Activated CD4-positive, CD25-positive, alpha-beta regulatory T cell treated with anti-CD3 and anti-CD28 coated beads, Interleukin-2, amount 50 U/mL, for 72 hours (primary cell): ENCODE results near the gene TSPAN18.

ENCODE experiments used
- DNase-seq: peaks from one replicate; pipeline ENCODE4 v3.0.0; 2021

Gene TSPAN18

DNA sequence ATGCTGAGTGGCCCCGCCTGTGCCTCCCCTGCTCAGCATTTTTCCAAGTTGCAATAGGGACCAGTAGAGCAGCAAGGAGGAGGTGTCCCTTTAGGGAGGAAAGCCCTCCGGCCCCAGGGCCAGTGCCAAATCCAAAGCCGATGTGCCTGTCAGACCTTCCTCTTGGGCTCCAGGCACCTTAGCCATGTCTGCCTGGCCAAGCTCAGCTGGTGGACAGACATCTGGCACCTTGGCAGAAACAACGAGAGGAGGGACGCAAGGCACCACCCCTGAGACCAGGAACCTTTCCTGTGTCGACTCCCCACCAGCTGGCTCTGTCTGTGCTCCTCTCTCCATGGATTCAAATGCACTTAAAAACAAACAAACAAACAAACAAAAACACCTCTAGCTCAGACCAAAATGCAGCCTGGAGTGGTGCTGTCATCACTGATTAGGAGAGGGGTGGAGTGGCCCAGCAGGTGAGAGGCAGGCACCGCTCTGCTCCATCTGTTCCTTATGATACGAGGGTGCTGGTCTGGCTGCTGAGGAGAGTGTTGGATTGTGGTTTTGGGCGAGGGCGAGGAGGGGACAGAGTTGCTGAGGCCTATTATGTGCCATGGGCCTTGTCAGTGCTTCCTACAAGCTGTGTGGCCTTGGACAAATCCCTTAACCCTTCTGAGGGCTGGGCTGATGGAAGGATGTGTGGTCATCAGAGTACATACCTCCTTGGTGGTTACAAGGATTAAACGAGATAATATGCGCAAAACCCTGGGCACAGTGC, 177.7 kb downstream of the TSPAN18 start:
- no peak for DNase-seq

DNA sequence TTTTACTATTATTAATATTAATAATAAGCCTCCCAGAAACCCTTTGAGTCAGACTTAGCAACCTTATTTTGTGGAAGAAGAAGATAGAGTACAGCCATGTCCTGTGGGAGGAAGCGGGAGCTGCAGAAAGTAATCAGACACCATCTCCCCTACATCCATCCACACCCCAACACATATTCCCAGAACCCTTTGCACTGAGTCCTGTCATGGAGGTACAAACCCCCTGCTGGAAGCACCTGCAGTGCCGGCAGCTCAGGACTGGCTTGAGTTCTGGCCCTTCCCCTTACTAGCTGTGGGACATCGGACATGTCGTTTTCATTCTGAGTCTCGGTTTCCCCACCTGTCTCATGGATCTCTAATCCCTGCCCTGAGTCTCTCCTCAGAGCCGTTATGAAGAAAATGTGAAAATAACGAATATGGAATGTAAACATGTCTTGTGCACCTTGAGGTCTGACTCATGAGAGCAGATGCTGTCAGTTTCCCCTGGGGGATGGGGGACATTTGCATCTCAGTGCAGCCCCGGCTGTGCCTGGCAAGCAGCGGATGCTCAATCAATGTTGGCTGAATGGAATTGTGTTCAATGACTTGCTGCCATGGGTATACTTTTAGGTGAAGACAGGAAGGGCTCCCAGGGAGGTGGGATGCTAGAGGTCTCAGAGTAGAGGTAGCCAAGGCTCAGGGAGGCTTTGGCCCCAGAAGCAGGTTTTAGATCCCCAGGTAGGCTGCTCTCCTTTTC, 178.5 kb downstream of the TSPAN18 start:
- DNase-seq = no peak

DNA sequence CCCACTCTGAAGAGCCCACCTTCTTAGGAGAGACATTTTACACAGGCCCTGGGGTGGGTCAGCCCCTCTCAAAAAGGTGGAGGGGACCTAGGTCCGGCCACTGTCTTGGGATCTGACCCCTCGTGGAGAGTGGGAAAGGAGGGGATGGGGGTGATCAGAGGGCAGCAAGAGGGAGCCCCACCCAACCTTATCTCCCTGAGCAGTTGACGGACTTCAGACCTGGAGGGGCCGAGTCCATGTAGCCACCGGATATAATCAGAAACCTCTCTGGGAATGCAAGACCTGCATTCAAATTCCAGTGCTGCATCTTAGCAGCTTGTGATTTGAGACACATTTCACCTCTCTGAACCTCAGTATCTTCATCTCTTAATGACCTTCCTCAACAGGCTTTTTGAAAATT, 179.9 kb downstream of the TSPAN18 start:
- no peak for DNase-seq

DNA sequence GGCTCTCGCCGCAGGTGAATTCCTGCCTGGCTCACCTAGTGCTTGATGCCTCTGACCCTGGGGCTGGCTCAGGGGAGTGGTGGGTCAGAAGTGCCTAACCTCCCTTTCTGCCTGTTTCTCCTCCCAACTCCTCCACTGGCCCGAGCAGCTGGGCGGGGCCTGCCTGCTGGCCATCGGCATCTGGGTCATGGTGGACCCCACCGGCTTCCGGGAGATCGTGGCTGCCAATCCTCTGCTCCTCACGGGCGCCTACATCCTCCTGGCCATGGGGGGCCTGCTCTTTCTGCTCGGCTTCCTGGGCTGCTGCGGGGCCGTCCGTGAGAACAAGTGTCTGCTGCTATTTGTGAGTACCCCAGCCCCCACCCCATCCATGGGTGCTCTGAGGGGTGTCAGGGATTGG, 182.8 kb downstream of the TSPAN18 start:
- no peak for DNase-seq

DNA sequence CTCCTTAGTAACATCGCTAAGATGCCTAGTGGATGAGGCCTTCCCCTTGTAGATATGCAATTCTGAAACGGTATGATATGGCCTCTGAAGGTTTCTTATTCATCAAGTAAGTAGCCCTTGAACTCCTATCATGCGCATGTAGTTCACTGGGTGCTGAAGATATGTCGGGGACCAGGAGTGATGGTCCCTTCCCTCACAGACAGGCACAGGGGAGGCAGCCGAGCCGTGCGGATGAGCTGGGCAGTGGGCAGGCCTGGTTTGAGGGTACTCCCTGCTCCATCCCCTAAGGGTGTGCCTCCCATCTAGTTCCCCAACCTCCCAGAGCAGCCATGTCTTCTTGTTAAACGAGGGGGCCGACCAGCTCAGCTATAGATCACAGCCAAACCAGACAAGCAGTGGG, 183.8 kb downstream of the TSPAN18 start:
- no peak for DNase-seq

DNA sequence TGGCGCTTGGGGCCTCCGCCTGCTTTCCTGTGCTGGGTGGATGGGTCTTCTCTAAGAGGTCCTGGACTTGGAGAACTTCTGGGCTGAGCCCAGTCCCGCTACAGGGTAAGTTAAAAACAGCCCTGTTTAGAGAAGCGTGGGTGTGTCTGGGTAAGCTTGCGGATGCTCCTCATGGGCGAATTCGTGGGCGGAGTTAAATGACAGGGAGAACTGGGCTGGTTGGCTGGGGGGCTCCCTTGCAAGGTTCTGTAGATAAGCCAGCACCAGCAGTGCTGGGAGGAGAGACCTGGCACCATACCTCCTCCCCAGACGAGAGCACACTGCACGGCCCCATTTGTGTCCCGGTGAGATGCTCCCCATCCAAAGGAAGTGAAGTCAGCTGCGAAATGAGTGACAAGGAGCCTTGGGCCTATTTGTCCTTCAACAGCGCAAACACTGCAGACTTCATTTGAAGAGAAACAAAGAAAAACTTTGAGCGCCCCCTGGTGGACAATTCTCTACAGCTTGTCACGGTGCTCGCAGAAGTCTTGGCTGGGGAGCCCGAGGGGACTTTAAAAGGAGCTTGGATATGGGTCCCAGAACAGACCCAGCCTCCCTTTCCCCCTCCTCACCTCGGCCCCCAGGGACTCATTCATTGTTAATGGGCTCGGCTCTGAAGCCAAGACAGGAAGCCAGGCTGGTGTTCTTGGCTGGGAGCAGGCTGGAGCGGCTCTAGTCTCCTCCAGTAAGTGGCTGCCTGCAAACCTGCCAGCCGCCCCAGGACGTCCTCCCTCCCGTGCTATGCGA, 184.5 kb downstream of the TSPAN18 start:
- peak; percentile 85 for DNase-seq

DNA sequence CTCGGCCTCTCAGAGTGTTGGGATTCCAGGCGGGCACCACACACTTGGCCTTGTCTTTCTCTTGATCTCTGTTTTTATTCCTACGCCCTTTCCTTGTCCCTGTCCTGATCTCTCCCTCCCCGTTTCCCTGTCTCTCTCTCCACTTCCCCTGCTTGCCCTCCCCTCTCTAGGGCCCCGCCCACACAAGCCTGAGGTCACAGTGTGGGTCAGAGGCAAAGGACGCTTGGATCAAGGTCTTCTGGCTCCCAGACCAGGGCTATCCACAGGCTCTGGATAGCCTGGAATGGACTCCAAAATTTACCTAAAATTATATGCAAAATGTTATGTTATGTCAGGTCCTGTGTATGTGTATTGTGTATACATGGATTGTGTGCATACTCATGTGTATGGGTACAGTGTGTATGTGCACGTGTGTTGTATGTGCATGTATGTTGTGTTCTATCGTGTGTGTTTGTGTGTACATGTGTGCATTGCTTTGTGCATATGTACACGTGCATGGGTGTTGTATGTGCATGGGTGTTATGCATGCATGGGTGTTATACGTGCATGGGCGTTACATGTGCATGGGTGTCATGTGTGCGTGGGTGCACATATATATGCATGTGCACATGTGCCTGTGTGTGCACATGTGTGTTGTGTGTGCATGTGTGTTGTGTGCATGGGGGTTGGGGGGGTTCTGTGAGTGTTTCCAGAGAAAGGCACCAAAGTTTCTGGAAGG, 185.7 kb downstream of the TSPAN18 start:
- no peak for DNase-seq

DNA sequence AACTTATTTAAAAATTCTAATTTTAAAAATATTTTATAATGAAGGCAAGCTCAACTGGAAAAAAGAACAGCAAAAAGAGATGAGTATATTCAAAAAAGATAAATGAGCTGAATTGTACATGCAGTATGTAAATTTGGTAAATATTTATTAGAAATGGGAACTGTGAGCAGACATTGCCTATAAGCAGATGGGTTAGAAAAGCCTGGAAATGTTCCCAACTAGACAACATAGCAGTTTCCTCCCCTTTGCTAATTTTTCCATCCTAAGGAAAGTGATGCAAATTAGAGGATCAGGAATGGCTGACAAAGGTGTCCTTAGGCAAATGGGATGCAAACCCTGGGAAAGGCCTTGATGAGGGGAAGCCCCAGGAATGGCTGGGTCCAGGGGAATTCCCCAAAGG, 186.7 kb downstream of the TSPAN18 start:
- DNase-seq = no peak

DNA sequence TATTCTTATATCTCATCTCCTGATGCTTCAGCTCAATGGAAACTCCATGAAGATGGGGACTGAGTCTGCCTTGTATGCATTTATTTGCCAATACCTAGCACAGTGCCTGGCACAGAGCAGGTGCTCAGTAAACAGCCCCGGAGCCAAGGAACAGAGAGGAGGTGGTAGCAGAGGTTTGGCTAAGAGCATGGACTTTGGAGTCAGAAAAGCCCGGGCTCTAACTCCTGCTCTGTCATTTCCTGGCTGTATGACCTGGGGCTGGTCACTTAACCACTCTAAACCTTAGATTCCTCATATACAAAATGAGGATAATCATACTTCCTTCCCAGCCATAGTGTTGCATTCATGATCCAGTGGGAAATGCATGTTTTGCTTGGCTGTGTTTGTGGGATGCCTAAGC, 187.3 kb downstream of the TSPAN18 start:
- no peak for DNase-seq

DNA sequence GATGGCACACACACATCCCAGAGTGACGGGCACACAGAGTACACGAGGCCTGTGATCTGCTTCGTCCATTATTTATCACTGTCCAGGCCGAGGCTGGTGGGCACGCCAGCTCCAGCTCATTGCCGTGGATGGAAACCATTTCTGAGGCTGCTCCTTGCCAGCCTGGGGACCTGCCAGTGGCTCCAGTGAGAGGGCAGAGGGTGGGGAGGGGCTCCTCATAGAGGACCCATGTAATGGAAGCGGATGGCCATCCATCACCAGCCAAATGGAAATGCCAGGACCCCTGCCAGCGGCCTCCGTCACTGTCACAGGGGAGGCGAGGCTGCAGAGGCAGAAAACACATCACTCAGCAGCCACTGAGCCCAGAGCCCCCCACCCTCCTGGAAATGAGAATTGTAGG, 188.2 kb downstream of the TSPAN18 start:
- DNase-seq = no peak

DNA sequence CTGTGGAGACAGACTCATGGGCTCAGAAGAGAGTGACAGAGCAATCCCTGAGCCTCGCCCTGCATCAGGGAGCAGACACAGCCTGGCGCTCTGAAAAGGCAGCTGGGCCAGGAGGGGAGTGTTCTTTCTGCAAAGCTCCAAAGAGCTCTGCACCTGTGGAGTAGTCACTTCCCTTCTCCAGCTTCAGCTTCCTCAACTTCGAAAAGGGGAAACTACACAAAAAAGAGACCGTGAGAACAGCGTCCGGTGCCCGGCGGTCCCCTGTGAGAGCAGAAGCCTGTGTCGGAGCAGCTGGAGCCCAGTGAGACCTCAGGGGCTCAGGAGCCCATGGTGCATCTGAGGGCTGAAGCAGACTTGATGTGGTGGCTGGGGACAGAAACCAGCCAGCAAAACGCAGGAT, 188.9 kb downstream of the TSPAN18 start:
- no peak for DNase-seq

DNA sequence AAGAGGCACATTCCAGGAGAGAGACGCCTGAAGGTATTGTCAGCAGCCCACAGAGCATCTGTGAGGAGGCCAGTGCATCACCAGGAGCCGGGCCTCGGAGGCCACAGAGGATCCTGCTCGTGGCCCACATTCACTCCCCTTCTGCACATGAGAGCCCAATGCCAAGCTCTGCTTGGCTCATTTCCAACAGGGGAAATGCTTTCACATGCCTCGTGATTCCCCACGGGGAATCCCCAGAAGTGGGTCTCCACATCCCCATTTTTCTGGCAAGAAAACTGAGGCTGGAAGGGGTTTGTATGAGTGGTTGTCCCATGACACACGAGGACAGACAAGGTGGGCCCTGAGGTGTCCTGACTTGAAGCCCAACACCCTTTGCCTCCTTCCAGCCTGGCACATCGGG, 189.6 kb downstream of the TSPAN18 start:
- DNase-seq = no peak

DNA sequence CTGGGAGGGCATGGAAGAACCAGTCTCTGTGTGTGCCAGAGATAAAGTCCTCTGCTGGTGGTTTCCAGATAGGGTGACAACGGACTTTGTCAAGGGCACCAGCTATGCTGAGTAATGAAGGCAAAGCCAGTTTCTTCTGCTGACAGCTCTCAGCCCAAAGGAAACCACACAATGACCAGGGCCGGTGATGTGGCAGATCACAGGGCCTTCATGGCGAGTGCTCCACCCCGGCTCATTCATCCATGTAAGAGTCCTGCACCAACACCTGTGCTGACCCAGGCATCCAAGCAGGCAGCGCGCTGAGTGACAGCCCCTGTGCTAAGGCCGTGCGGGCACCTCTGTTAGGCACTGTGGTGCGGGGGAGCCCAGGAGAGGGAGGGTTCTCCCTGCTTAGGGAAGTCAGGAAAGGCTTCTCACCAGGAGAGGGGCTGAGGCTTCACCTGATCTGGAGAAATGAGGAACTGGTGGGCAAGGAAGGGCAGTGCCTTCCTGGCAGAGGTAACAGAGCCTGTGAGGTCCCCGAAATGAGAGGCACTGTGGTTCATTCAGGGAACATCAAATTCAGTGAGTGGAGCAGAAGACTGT, 190.1 kb downstream of the TSPAN18 start:
- no peak for DNase-seq

DNA sequence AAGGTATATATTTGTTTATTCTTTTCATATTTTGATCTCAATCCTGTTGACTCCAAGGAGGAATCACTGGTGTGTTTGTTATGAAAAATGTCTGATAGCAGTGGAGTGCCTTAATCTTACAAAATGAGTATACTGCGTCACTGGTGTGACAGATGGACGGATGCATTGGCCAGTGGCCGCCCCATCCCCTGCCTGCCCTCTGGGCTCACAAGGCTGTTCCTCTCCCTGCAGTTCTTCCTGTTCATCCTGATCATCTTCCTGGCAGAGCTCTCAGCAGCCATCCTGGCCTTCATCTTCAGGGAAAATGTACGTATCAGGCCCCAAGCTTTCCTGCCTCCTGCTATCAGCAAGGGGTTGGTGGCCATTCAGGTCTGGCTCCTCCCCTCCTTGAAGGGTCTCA, 191.0 kb downstream of the TSPAN18 start:
- no peak for DNase-seq

DNA sequence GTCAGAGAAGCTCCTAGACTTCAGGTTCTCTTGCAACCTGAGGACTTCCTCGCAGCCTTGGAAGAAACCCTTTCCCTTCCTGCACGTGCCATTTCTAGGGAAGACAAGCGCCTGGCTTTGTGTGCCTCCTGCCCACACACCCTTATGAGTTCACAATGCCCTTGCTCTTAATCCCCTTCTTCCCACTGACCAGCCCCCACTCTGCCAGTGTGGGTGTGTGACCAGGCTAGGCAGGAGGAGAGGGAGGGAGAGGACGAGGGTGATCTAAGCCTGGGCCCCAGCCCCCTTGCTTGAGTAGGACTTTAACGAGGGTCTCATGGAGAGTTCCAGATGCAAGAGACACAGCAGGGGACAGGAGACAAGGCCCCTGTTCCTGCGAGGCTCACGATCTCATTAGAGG, 193.7 kb downstream of the TSPAN18 start:
- no peak for DNase-seq

DNA sequence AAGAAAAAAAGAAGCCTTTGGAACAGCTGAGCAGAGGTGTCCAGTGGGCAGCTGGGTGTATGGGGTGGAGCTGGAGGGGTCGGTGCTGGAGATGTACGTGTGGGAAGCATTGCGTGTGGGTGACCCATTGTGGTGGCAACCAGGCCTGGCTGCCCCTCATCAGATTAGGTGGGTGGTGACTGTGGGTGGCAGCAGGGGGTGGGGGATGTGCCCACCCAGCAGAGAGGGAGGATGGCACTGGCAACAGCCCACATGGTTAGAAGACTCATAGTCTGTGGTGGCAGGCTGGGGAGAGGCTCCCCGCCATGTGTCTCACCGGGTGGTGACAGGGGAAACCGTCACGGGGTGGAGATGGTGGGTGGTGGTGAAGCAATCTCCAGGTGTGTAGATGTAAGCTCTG, 196.4 kb downstream of the TSPAN18 start:
- DNase-seq = no peak

DNA sequence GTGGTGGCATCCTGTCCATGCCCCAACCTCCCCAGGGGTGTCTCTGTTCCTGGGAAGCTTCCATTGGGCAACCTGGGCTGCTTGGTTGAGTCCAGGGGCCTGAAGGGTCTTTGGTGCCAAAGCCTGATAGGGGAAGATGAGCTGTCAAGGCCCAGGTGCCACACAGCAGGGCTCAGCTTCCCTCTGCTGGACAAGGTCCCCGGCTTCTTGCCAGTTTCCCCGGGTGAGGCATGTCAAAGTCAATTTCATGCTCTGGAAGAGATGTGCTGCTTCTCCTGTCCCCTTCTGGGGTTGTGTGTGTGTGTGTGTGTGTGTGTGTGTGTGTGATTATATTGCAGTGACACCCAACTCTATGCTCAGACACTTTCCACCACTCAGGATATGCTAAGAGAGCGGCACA, 197.0 kb downstream of the TSPAN18 start:
- DNase-seq = no peak

DNA sequence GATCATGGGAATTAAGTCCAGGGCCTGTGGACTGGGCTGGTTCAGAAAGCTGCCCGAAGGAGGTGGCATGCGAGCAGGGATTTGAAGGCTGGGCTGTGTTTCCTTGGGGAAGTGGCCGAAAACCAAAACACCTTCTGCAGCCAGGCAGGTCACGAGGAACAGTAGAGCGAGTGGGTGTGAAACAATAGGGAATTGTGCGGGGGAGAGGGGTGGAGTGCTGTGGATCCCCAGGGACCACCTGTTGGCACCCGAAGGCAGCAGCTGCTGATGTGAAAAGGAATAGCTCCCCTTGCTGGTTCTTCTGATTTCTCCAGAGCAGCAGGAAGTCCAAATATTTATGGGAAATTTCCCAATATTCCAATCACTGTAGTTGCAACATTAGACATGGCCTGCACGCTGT, 199.3 kb downstream of the TSPAN18 start:
- no peak for DNase-seq

DNA sequence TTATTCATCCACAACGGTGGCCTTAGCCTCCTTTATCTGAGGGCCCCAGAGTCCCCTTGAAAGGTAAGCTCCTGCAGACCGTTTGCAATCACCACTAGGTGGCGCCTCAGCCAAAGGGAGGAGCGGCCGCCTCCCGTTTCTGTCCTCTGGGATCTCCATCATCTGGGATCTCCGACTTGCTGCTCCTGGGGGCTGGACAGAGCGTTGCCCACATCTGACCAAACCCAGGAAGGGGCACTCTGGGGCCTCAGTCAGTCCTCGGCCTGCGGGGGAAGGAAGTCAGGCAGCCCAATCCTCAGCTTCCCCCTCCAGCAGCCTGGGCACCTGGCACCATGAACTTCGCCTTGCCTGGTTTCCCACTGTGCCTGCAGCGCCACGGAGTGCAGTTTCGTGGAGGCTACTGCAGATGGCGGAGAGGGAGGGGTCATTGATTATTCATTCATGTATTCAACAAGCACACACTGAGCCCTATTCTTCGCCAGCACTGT, 200.5 kb downstream of the TSPAN18 start:
- DNase-seq = peak; percentile 66

DNA sequence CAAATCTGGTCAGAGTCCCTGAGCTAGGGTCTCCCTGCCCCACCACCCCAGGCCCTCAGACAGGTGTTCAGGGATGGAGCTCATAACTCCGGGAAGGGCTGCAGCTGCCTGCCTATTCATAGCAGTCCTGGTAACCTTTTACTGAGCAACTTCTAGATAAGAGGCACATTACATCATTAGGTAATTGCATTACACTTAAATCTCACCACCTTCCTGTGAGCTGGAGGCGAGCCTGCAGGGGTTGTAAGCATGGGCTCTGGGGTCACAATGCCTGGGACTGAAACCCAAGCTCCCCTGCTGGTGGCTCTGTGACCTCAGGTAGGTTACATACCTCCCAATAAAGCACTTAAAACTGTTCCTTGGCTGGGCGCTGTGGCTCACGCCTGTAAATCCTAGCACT, 201.4 kb downstream of the TSPAN18 start:
- DNase-seq = no peak

DNA sequence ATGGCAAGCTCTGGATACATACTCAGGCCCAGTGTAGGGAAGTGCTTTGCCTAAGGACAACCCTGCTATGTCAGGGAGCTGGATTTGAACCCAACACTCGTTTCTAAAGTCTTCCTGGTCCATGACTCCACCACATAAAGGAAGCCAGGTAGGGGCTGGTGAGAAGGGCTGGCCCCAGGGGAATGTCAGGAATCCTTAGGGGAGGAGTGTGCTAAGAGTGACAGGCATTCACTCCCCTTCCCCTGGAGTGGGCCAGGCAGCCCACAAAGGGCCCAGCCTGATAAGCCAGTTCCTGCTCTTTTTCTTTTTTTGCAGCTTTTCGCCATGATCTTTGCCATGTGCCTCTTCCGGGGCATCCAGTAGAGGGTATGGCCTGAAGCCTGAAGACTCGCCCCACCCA, 202.1 kb downstream of the TSPAN18 start:
- DNase-seq = no peak

DNA sequence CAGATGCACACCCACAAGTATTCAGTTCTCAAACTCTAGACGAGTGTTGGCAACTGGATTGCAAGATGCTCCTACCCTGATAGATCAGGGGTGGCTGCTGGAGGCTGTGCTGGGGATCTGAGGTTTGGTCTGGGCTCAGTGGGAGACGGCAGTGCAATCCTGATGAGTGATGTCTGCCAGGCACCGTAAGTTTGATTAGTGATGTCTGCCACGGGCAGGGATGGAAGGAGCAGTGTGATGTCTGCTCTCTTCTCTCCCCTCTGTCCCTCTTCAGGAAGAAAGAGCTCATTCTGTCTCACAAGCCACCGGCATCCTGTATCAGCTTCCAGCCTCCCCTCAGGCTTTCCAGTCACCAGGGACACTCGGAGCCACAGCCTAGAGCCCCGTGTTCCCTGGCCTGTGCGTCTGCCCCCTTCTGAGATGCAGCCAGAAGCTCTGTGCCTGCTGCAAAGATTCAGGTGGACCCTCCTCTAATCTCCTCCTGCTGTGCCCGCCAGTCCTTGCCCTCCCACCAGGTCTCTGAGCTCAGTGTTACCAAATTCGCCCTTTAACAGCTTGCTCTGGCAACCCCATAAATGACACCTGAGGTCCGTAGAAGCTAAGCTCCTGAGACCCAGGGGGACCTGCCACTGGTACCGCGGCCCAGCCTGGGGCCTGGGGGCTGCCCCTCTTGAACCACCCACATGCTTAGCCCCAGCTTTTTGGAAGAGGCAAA, 204.0 kb downstream of the TSPAN18 start:
- DNase-seq = no peak
